HG02571 (cell line): ENCODE results near the gene BNIP5.

Source experiments
- ATAC-seq: cut with Tn5 transposase; IDR thresholded peaks from one replicate; pipeline ENCODE4 v1.9.1; 2021; ENCODE audit warnings: mild to moderate bottlenecking, moderate library complexity; ENCODE audit not compliant: unreplicated experiment

Gene BNIP5, protein sequence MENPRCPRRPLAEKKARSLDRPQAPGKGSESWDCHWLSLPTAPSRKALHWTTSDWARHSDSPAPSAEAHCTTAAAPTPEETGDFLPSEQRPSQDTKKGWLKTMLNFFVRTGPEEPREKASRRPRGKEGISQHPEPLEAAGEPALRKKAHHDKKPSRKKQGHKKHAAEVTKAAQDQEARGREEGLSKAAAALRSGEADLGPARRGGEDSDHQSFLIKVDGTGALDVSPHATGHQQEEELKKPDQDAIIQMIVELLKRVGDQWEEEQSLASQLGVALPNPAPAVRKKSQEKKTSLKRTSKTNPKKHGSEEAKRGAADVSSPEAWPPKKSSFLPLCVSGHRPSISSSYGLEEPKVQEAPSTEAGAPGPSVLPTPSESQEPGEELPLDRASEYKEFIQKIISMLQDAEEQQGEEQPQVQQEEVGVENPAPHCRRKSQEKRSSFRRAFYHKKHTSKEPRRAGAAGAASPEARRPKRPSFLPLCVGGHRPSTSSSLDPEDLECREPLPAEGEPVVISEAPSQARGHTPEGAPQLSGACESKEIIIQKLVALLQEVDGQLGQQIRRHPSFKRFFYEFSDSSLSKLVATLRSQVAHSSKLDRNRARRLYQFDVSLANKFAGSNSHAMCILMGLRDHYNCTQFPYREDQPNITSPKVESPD

DNA sequence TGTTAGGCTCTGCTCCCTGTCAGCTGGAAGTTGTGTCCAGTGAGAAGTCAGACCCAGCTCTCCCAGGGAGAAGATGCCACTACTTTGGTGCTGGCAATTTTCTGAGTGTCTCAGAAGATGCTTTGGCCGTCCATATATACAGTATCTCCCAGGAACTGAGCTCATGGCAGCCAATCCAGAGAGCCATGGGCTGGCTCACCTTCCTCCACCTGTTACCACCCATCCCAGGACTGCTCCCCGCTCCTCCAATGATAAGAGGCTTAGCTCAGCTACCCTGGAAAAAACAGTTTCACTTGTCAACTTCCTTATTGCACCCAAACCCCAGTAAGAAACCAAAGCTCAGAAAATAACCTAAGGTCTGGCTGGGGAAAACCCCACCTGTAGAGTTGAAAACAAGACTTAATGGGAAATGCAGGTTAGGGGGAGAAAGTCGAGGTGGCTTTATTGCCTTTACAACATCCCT lies at the start of gene BNIP5:
TSS of gene BNIP5 (minus strand) at position 110 of the 463 bp plus-strand sequence. CDS start 6,198 bp downstream, outside the sequence.
- ATAC-seq = no peak

DNA sequence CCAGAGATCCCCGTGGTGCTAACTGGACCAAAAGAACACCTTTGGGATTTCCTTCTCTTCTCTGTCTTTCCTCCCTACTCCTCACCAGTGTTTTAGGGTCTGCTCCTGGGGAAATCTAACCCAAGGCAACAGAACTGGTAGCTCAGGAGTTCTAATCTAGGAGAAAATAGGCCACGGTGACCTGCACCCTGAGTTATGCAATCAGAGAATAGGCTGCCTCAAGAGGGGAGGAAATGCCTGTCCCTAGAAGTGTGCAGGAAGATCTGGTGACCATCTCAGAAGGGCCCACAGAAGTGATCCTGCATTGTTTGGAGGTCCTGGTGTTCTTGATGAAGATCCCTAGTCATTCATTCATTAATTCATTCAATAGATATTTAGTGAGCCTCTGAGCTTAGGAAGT lies 47.4 kb upstream of the BNIP5 start:
- ATAC-seq = no peak

DNA sequence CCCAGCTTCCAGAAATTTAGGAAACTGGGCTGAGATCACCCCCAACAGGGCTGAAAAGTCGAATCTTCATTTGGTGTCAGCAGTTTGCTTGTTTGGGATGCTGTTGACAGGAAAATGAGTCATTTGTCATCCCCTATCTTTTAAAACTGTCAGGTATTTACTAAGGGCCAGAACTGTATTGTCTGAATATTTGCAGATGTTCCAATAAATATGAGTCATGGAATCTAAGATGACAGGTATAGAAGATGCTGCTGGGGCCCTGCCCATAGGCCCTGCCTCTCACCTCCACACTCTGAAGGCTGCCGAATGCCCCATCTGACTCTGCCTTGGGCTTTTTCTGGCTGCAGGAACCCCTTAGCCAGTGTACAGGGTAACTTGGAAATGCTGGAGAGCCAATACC lies 46.9 kb upstream of the BNIP5 start:
- no peak for ATAC-seq

DNA sequence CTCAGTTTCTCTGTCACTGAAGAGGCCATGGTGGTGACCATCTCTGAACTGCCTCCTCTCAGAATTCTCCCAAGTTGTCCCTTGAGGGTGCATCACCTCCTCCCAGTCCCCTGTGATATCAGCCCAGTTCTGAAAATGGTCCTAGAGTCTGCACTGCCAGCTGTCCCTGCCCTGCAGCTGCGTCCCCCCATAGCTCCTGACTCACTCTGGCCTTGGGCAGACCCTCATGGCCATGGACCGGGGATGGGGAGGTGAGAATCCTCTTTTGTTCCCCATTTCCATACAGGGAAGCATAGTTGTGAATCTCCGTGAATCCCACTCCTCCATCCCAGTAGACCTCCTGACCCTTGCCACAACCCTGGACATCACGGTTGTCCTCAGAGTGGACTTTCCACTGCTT lies 46.3 kb upstream of the BNIP5 start:
- ATAC-seq = no peak

DNA sequence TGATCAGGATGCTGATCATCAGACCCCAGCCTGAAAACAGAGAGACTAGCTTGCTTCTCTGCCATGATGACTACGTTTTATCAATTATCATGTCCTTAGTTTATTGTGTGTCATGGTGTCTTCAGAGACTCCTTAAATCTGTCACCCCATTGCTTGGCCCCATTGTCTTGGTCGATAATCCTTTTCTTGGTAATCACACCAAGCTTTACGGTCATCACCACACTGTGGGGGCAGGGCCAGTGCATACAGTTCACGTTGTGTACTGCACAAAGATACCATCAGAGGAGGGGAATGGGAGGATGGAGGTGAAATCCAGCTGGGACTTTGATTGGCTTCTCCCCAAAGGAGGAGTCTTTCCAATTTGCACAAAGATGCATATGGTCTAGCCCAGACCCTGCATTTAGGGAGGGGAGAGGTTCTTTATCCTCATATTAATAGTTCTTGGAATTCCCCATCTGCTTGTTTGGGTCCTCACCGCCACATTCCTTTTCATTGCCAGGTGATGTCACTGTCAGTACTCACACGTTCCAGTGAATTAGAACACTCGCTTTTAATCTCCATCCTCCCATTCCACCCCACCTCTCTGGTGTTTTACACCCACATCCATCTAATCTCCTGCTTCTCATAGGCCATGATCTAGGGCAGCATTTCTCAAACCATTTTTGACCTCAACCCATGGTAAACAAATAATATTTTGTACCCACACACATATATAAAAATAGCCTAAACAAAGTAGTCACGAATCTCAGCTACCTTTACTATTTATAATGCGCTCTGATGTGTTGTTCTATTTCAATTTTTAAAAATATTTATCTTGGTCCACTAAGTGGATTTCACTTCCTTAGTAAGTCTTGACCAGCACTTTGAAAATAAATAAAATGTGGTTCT lies 45.1 kb upstream of the BNIP5 start:
- ATAC-seq = no peak

DNA sequence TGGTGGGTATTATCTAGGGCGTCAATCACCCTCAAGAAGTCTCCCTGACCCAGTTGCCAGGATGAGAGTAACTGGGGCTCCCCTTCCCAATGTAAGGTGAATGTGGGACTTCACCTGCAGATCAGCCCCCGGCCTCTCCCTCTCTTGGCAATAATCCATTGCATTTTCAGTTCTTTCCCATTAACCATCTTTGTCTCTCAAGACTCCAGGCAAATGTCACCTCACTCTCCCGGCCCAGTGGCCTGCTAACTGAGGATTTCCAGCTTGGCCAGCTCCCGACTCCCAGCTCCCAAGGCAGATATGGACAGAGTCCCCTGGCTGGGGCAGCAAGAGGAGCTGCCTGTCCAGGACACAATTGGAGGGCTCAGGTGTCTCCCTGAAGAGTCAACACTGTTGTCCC lies 43.5 kb upstream of the BNIP5 start:
- no peak for ATAC-seq

DNA sequence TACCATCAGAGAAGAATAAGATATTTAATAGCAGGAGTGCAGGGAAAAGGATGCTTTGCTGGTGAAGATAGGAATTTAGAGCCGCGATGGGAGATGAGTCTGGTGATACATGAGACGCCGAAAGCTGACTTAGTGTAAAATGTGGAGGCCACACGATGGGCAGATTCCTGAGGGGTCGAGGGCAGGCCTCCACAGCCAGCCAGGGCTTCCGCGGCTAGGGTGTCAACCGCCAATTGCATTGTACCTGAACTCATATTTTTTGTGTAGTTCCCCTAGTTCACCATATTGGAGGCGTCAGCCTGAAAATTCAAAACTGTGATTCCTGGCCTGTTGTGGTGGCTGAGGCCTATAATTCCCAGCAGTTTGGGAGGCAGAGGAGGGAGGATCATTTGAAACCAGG lies 42.2 kb upstream of the BNIP5 start:
- ATAC-seq = no peak

DNA sequence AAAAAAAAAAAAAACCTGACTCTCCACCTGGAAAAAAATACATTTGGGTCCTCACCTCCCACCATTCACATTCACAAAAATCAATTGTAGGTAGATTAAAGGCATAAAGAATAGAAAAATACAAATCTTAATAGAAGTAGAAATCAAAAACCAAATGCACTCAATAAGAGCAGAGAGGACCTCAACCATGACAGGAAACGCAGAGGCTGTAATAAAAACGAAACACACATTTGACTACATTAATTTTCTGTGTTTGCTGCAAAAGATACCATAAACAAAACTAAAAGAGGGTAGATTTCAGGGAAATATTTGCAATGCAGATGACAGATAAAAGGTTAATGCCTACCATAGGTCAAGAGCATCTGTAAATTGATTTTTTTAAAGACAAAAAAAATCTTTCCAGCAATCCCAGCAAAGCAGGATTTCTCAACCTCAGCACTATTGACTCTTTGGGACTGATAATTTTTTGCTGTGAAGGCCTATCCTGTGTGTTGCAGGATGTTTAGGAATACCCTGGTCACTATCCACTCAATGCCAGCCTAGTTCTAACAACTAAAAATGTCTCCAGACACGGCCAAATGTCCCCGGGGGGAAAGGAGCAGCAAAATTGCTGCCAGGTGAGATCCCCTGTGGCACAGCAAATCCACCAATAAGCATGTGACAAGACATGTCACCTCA lies 41.7 kb upstream of the BNIP5 start:
- no peak for ATAC-seq

DNA sequence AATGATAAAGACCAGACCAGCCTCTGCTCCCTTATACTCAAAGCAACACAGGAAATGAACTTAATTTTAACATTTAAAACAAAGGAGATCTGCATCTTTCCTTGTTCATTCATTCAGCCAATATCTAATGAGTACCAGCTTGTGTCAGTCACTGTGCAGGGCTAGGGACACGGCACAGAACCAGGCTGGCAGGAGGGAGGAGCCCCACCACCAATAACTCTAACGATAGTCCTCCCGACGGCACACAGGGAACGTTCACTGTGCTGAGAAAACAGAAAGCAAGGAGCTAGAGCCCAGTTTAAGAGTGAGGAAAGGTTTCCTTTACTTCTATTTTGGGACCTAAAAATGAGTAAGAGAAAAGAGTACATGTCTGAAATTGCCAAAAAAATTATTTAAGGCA lies 40.9 kb upstream of the BNIP5 start:
- no peak for ATAC-seq

DNA sequence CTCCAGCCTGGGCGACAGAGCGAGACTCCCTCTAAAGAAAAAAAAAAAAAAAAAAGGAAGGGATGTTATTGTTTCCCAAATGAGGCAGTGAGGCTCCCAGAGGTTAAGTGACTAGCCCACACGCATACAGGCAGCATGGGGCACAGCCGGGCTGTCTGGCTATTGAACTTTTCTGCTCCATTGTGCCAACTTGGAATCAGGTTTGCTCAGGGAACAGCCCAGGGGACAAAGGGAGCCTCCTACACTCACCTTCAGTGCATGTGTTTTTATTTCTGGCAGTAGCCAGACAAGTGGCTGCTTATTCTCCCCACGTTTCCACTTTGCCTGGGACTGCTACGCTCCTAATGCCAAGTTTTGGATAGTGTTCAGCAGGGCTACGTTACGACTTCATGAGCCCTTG lies 40.1 kb upstream of the BNIP5 start:
- no peak for ATAC-seq

DNA sequence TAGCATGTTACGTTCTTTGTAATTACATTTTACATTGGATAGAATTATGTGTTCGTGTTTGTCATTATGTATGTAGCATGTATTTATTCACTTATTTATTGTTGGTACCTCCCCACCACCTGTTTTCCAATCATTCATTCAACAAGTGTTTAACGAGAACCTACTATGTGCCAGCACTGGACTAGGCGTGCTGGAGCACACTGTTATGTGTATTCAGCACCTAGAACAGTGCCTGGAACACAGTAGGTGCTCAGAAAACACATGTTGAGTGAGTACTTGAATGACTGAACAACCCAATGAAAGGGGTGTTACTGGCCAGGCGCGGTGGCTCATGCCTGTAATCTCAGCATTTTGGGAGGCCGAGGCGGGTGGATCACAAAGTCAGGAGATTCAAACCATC lies 39.5 kb upstream of the BNIP5 start:
- no peak for ATAC-seq

DNA sequence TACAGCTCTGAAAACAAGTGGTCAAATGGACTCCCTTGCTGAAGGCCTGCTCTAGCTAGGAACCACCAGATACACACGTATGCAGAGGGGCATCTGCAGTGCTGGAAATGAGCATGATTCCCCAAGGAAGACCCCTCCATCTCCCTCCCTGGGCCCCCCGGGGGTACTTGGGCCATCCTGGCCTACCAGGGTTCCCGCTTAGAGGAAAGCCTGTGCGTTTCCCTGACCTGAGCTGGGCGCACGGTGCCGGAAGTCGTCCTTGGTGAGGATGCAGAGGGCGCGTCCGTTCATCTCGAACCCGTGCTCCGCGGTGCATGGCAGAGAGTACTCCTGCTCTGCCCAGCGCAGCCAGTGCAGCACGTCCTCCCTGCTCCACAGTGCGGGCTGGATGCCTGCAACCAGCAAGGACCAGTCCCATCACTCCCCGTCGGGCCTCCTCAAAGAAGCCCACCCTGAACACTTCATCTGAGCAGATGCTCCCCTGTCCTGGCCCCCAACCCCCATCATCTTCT lies 39.0 kb upstream of the BNIP5 start:
- no peak for ATAC-seq

DNA sequence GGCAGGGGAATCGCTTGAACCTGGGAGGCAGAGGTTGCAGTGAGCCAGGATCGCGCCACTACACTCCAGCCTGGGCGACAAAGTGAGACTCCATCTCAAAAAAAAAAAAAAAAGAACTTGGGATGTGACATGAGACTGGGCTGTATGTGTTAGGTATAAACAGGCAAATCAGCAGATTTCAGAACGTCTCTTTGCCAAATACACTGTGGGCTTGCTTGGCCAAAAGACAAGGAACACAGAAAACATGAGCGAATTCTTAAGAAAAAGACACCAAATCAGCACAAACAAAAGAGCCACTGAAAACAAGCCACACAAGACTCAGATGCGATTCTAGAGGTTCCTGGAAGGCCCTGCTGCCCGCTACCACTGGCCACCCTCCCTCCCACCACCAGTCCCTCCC lies 38.3 kb upstream of the BNIP5 start:
- no peak for ATAC-seq

DNA sequence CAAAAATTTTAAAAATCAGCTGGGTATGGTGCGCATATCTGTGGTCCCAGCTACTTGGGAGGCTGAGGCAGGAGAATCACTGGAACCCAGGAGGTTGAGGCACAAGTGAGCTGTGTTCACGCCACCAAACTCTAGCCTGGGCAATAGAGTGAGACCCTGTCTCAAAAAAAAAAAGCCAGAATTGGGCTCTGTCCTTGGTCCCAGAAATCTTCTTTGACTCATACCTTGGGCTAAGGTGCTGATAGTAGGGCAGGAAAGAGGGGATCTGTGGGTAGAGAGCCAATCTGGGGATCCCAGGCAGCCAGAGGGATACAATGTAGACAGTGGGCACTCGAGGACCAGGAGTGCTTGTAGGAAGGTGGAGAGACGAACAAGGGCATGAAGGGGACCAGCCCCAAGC lies 37.5 kb upstream of the BNIP5 start:
- ATAC-seq = no peak

DNA sequence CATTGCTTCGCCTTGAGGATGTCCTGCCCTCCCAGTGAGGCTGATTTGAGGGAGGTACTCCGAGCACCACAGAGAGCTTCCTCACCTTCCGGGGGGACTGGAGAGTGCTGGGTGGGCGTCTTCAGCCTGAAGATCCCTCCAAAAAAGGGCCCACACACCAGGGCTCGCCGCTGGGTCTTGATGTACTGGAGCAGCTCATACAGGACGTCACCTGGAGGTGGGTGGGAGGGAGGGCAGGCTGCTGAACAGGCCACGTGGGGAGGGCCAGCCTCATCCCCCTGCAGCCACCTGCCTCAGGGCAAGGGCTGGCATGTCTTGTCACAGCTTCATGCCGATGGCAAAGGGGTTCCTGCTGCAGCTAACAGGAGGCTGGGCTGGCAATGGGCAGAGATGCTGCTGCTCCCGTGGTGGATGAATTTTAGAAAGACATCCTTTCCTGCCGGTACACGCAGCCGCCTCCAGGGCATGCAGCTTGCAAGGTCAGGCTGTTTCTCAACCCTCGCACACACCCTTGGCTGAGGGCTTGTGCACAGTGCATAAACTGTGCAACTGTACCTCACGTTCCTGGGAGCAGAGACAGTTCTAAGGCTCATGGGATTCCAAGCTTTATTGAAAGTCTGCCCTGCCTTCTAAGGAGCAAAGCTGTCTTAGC lies 36.8 kb upstream of the BNIP5 start:
- ATAC-seq = no peak

DNA sequence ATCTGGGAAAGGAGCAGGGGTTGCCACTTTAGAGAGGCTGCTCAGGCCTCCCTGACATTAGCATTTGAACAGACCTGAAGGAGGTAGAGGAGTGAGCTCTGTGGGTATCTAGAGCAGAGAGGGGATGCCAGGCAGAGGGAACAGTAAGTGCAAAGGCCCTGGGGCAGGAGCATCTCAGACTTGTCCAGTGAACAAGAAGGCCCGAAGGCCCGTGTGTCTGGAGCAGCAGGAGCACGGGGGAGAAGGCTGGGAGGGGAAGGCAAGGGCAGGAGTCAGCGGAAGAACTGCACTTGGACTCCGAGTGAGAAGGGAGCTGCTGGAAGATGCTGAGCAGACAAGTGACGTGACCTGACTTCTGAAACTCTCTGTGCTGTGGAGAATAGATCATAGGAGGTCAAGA lies 35.4 kb upstream of the BNIP5 start:
- no peak for ATAC-seq

DNA sequence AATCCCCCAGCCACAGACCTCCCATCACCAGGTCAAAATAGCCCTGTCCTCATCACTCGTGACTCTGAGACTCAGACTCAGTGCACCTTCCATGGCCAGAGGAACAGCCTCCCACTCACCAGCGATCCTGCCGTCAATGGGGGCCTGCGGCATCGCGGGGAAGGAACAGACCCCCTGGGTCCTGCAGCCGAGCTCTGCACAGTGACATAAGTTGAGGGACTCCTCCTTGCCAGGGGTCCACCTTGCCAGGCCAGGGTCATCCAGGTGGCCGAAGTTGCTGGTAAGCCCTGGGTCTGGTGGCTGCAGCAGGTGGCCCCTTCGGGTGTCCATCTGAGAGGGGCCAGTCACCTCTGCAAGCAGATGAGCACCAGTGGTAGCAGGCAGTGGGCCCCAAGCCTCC lies 34.5 kb upstream of the BNIP5 start:
- no peak for ATAC-seq

DNA sequence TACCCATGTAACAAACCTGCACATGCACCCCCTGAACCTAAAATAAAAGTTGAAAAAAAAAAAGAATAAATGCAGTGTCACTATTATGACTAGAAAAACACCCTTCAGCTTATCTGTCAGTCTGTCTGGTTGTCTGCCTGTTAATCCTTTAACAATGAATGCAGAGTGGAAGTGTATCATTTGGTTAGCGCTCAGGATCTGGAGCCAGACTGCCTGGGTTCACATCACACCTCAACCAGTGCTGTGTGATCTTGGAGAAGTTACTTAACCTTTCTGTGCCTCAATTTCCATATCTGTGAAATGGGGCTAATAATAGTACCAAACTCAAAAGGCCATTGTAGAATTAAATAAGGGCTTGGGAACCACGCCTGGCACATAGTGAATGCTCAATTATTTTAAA lies 34.0 kb upstream of the BNIP5 start:
- no peak for ATAC-seq

DNA sequence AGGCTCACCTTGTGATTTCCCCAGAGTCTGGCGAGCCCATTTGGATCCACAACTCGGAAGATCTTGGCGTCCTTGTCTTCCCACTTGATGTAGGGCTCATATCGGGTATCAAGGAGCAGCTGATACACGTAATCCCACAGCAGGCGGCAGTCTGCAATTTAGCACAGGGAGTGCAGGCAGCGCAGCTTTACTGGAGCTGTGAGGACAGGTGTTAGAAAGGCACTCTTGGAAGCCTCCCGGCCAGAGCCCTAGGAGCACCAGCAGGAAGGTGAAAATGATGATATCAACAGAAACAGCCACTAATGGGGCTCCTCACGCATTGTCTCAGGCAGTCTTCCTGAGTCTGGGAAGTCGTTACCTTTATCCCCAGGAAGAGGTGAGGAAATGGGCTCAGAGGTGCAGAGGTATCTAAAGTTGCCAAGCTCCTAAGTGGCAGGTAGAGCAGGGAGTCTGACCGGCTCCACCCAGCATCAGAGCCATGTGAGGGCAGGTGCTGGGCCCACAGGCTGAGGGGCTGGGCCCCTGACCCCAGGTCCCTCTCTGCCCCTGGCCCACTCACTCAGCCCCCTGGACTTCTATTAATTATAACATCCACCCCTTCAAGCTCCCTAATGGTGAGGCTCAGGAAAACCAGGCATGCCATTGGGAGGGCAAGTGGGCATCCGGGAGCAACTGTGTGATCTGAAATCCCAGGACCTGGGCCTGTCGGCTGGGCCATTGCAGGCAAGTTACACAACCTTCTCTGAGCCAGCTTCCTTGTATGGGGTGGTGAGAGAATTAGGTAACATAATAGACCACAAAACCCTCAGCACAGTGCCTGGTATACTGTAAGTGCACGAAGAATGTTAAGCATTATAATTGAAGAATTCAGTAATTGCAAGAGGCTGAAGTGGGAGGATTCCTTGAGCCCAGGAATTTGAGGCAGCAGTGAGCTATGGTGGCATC lies 32.5 kb upstream of the BNIP5 start:
- no peak for ATAC-seq
